ENCODE data around the gene KIF9.

GRCh38 chr3:47261301-47261700 lies 21.3 kb downstream of the KIF9 start:
- TF ChIP-seq POLR2AphosphoS5 (IDR thresholded peaks at IDR 0.05; ENCODE audit: borderline replicate concordance, low read depth, low read length) (no peak), EZH2 (IDR thresholded peaks at IDR 0.05) (no peak), FOXP2 (optimal IDR thresholded peaks at IDR 0.05; ENCODE audit: control extremely low read depth, extremely low read length, insufficient read depth) (no peak)

Measured in SK-N-MC (cell line).